Adipocyte (in vitro differentiated cells): ENCODE measurements around the gene HES2.
A peak's percentile ranks its signal among the peaks of the same experiment; 100 is the strongest.

Experiments used
- DNase-seq: peaks from one replicate; pipeline ENCODE4 v3.0.0-alpha.2; 2015; ENCODE audit warnings: low read depth
- H3K27me3 ChIP-seq: replicated peaks from 2 replicates; pipeline ENCODE4 v1.7.0; 2013; ENCODE audit warnings: mild to moderate bottlenecking, low read length, moderate library complexity; ENCODE audit not compliant: control insufficient read depth, insufficient read depth
- H3K36me3 ChIP-seq: 2 replicates; pipeline ENCODE4 v1.7.0; 2013; ENCODE audit warnings: low read length, mild to moderate bottlenecking, moderate library complexity; ENCODE audit not compliant: control insufficient read depth, insufficient read depth, severe bottlenecking
- H3K4me1 ChIP-seq: 2 replicates; pipeline ENCODE4 v1.7.0; 2013; ENCODE audit warnings: mild to moderate bottlenecking, low read length, moderate library complexity; ENCODE audit not compliant: control insufficient read depth, insufficient read depth
- H3K4me3 ChIP-seq: 2 replicates; pipeline ENCODE4 v1.7.0; 2013; ENCODE audit warnings: mild to moderate bottlenecking, low read length, moderate library complexity
- H3K9ac ChIP-seq: 2 replicates; pipeline ENCODE4 v1.7.0; 2013; ENCODE audit warnings: mild to moderate bottlenecking, low read length, moderate library complexity
- H3K9me3 ChIP-seq: 2 replicates; pipeline ENCODE4 v1.7.0; 2013; ENCODE audit warnings: mild to moderate bottlenecking, low read length, moderate library complexity; ENCODE audit not compliant: control insufficient read depth

HES2 gene, protein sequence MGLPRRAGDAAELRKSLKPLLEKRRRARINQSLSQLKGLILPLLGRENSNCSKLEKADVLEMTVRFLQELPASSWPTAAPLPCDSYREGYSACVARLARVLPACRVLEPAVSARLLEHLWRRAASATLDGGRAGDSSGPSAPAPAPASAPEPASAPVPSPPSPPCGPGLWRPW

DNA sequence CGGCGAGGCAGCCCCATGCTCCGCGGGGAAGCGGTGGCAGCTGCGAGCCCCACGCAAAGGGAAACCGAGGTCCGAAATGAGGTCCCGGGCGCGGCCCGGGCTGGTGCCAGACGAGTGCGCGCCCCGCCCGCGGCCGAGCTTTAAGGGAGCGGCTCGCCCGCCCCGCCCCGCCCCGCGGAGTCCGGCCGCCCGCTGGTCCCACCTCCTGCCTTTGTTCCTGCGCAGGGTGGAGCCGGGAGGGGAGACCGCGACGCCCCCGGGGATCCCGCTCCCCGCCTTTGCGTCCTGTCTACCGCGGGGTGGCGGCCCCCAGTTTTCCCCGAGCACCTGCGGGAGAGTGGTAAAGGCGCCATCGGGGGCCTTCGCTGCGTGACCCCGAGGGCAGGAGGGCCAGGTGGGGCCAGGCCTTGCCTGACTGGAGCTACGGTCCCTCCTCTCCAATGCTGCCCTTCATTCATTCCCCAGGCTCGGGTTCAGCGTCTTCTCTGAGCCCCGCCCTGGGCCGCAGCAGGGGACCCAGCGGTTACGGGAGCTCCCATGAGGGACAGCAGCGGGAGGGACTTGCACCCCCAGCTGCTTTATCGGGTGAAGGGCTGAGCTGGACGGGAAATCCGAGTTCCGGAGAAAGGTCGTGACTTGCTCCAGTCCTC lies at the start of gene HES2:
TSS of gene HES2 (minus strand) at position 116 of the 650 bp plus-strand sequence. CDS start at position 17, 99 bp downstream.
- Histone ChIP-seq H3K9ac (no peak within 1 kb of the TSS), H3K4me3 (peak within 1 kb of the TSS; percentile 11), H3K36me3 (no peaks in the 10 kb centered on the region), H3K4me1 (peaks cover 23% of the 10 kb centered on the region), H3K9me3 (no peaks in the 10 kb centered on the region), H3K27me3 (peaks cover 70% of the 10 kb centered on the region)
- peak; percentile 51 for DNase-seq

DNA sequence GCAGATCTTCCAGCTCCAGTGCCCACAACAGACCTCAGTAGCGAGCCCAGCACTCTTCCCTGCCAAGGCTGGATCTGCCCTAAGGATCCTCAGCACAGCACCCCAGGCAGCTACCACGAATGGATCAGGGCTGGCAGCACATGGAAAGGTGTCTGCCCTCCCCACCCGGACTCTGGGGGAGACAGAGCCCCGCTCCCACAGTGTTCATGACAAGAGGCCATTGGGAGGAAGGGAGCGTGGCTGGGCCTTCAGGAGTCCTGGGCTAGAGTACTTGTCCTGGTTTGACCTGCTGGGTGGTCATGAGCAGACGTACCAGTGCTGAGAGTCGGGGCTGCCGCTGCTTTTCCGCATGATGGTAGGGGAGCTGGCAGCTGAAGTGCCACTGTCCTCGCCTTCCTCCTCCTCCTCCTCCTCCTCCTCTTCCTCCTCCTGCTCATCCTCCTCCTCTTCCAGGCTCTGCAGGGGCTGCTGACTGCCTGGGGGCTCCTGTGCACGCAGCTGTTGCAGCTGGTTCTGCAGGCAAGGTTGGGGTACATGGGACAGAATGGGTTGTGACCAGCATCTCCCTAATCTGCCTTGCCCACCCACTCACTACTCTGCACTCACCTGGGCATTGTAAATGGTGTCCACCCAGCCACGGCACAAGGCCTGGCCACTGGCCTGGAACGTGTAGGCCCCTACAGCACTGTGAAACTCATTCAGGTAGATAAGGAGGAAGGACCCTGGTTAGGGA lies 49.2 kb upstream of the HES2 start:
- Histone ChIP-seq H3K4me3 (no peak overlapping the region), H3K36me3 (no peaks in the 10 kb centered on the region)

DNA sequence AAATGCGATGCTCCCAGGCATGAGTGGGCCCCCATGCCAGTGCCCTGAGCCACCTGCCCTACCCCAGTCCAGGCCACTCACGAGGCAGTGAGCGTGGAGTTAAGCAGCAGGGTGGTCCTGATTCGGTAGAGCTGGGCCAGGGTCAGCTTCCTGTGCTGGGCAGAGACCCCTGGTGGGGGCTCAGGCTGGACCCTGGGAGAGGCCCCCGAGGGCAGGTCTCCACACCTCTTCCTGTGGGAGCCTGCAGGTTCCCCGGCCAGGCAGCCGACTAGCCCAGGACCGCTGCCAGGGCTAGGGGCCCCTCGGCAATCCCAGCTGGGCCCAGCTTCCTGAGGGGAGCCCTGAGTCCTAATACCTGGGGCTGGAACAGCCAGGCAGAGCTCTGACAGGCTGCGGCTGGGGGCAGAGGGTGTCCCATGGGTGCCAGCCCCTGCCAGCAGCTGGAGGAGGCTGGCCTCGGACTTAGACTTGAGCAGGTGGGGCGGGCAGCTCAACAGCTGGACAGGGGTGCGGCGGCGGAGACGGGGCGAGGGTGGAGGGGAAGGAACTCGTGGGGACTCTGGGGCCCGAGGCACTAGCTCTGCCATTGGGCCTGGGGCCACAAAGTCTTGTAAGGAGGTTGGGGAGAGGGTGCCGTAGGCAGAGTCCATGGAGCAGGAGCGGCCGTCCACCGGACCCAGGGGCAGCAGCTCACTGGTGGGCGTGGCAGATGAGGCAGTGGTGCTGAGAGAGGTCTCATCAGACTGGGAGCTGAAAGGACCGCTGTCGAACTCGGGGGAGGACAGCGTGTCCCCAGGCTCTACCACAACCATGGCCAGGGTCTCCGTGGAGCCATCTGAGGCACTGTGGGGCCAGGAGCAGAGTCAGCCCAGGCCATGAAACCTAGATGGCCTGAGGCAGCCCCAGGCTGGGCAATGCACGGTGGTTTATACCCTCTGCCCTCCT lies 48.3 kb upstream of the HES2 start:
- Histone ChIP-seq H3K36me3 (no peaks in the 10 kb centered on the region), H3K4me1 (no peaks in the 10 kb centered on the region), H3K4me3 (no peak overlapping the region), H3K9ac (no peak overlapping the region), H3K27me3 (no peaks in the 10 kb centered on the region), H3K9me3 (no peaks in the 10 kb centered on the region)
- no peak for DNase-seq

More for the DNA sequence above, 49.2 kb upstream of the HES2 start:
- Histone ChIP-seq H3K9ac (no peak overlapping the region), H3K27me3 (no peaks in the 10 kb centered on the region), H3K9me3 (no peaks in the 10 kb centered on the region), H3K4me1 (no peaks in the 10 kb centered on the region)
- no peak for DNase-seq

DNA sequence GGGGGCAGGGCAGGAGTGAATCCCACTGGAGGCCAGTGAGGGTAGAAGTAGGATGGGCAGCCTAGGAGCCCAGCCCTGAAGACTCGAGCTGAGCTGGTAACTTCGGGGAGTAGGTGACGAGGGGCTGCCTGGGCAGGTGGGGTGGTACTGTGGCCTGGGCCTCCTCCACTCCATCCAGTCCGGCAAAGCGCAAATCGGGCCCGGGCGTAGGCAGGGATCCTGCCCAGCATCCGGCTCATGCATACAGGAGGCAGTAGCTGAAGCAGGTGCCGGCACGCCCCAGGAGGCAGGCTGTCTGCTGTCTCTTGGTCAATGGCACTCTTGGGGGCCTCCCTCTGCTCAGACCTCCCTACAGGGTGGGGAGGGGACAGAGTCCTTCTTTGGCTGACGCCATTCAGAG lies 47.5 kb upstream of the HES2 start:
- H3K9me3 ChIP-seq: no peaks in the 10 kb centered on the region
- no peak overlapping the region for H3K9ac ChIP-seq
- no peaks in the 10 kb centered on the region for H3K36me3 ChIP-seq
- H3K4me1 ChIP-seq: no peaks in the 10 kb centered on the region
- no peaks in the 10 kb centered on the region for H3K27me3 ChIP-seq
- no peak for DNase-seq
- no peak overlapping the region for H3K4me3 ChIP-seq

DNA sequence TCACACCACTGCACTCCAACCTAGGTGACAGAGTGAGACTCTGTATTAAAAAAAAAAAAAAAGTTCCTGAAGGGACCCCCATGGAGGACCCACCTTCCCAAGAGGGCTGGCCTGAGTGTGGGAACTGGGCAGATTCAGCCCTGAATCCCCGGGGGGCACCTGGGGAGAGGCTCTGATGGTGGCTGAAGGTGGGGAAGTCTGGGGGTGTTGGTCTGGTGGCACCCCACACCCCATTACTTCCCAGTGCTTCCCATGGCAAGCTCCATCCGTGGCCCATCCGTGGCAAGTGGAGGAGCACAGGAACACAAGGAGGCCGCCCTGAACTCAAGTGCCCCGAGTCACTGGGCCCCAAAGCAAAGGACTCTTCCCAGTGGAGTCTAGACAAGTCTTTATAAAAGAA lies 47.0 kb upstream of the HES2 start:
- H3K9ac ChIP-seq: no peak overlapping the region
- no peaks in the 10 kb centered on the region for H3K9me3 ChIP-seq
- no peaks in the 10 kb centered on the region for H3K27me3 ChIP-seq
- H3K4me1 ChIP-seq: no peaks in the 10 kb centered on the region
- no peak for DNase-seq
- H3K36me3 ChIP-seq: no peaks in the 10 kb centered on the region
- H3K4me3 ChIP-seq: no peak overlapping the region

DNA sequence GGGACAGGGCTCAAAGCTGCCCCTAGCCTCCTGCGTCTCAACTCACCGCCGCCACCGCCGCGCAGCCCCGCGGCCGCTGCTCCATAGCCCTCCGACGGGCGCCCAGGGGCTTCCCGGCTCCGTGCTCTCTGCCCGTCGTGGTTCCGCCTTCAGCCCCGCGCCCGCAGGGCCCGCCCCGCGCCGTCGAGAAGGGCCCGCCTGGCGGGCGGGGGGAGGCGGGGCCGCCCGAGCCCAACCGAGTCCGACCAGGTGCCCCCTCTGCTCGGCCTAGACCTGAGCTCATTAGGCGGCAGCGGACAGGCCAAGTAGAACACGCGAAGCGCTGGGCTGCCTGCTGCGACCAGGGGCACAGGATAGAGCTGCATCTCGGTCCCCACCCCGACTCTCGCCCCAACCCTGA lies 46.3 kb upstream of the HES2 start, which contains the start of gene TNFRSF25:
TSS of gene TNFRSF25 (minus strand) at position 151 of the 400 bp plus-strand sequence. CDS start at position 85, 66 bp downstream.
- no peak within 1 kb of the TSS for H3K4me3 ChIP-seq
- DNase-seq: no peak

DNA sequence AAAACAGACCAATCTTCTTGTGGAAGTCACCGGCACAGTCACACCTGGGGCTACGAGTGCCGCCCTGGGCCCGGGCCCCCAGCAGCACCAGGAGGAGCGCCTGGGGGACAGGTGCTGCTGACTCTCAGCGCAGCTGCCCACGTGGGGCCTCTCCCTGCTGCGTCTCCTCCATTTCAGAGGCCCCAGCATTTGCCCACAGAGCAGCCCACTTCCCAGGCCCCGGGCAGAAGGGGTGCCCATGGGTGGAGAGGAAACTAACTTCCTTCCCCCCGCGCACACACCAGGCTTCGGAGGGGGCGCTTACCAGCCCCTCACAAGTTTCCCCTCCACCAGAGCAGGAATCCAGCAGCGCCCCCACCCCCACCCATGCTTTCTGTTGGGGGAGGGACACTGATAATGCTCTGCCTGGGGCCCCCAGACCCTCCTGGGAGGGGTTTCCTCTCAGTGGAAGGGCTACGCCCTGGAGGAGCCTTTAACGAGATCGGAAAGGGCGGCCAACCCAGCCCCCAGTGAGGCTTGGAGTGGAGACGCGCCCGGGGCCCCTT lies 45.8 kb upstream of the HES2 start:
- Histone ChIP-seq H3K9ac (no peak overlapping the region), H3K36me3 (no peaks in the 10 kb centered on the region), H3K4me1 (peaks cover 9% of the 10 kb centered on the region), H3K27me3 (no peaks in the 10 kb centered on the region), H3K9me3 (no peaks in the 10 kb centered on the region), H3K4me3 (no peak overlapping the region)
- no peak for DNase-seq

More for the DNA sequence above, 46.3 kb upstream of the HES2 start, which contains the start of gene TNFRSF25:
- Histone ChIP-seq H3K9me3 (no peaks in the 10 kb centered on the region), H3K36me3 (no peaks in the 10 kb centered on the region), H3K27me3 (no peaks in the 10 kb centered on the region), H3K9ac (no peak within 1 kb of the TSS), H3K4me1 (peaks cover 5% of the 10 kb centered on the region)

DNA sequence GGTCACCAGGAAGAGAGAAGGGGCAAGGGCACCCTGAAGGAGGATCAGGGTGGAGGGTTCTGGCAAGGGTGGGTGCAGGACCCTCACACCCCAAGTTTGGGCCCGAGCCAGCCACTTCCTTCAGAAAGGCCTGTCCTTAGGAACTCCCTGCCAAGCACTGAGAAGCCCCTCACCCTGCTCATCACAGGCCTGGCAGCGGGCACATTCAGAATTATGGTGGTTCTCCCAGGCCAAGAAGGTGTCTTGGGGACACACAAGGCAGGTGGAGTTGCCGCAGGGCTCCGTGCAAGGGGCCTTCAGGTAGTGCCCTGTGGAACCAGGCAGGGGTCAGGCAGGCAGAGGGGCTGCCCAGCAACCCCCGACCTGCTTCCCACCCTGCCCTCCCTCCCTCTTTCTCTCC lies 45.2 kb upstream of the HES2 start:
- Histone ChIP-seq H3K4me1 (peaks cover 11% of the 10 kb centered on the region), H3K27me3 (no peaks in the 10 kb centered on the region), H3K4me3 (no peak overlapping the region), H3K9me3 (no peaks in the 10 kb centered on the region), H3K36me3 (no peaks in the 10 kb centered on the region), H3K9ac (no peak overlapping the region)
- DNase-seq: no peak

DNA sequence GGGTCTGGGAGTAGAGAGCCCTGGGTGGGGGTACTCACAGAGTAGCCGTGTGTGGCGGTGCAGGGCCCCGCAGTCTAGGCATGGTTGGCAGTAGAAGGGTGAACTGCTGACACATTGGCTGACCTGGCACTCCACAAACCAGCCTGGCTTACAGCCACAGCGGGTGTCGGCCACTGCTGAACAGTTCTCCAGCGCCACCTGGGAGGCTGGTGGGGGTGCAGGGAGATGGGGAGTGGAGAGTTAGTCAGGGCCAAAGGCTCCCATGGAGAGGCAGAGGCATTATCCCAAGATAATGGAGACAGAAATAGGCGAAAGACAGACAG lies 44.8 kb upstream of the HES2 start:
- H3K9ac ChIP-seq: no peak overlapping the region
- no peak overlapping the region for H3K4me3 ChIP-seq
- no peaks in the 10 kb centered on the region for H3K9me3 ChIP-seq
- no peaks in the 10 kb centered on the region for H3K27me3 ChIP-seq
- peaks cover 11% of the 10 kb centered on the region for H3K4me1 ChIP-seq
- no peak for DNase-seq
- H3K36me3 ChIP-seq: no peaks in the 10 kb centered on the region

DNA sequence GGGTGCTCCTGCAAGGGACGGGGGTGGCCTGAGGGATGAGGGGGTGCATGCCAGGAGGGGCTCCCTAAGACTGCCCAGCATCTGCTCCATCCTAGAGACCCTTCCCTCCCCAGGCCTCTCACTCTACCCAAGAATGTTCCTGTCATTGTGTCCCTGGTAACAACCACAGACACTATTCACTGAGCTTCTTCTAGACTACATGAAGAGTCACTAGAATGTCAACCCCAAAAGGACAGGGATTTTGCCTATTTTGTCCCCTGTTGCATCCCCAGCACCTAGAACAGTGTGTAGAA lies 43.3 kb upstream of the HES2 start:
- H3K9me3 ChIP-seq: no peaks in the 10 kb centered on the region
- H3K4me1 ChIP-seq: peaks cover 11% of the 10 kb centered on the region
- no peak for DNase-seq
- no peak overlapping the region for H3K9ac ChIP-seq
- H3K36me3 ChIP-seq: no peaks in the 10 kb centered on the region
- no peak overlapping the region for H3K4me3 ChIP-seq
- H3K27me3 ChIP-seq: no peaks in the 10 kb centered on the region
